Measurements from ENCODE around the gene ZNF496.
"Not testable (repeated sequence)": the region's sequence is repeated elsewhere in the genome, so short reads cannot be mapped to it uniquely, and the experiment has no call there.

The ZNF496 gene

DNA sequence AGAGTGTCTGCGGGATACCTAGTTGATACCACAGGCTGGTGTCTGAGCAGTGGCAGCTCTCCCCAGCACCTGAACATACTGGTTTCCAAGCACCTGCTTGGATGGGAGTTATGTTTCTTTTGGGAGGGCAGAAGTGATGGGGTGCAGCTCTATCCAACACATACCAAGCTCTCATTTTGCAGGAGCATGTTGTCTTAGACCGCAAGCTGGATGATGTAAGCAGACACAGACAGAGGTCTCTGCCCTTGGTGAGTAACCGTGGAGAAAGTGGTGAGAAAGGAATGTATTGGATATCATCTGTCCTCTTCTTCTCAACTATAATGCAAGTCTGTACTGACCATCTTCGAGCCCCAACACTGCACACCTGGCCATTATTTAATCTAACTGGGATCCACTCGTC, 37.4 kb downstream of the ZNF496 start:
- Histone ChIP-seq H3K27ac (ENCODE audit: insufficient read depth, low read depth, low read length, poor library complexity, severe bottlenecking) (no peak overlapping the region), H3K4me1 (ENCODE audit: control insufficient read depth, insufficient read depth, low read length) (peaks cover 27% of the 10 kb centered on the region), H3K4me3 (ENCODE audit: insufficient read depth, low read depth, low read length) (no peak overlapping the region), H3K9me3 (ENCODE audit: control insufficient read depth, low read length) (no peaks in the 10 kb centered on the region), H3K36me3 (ENCODE audit: control insufficient read depth, insufficient read depth, low read length) (no peaks in the 10 kb centered on the region), H3K27me3 (ENCODE audit: control insufficient read depth, insufficient read depth, low read length, poor library complexity, severe bottlenecking) (no peaks in the 10 kb centered on the region)
- 89 to 95% methylated on average over 5 of the region's 5 CpGs for WGBS, 2 experiments

DNA sequence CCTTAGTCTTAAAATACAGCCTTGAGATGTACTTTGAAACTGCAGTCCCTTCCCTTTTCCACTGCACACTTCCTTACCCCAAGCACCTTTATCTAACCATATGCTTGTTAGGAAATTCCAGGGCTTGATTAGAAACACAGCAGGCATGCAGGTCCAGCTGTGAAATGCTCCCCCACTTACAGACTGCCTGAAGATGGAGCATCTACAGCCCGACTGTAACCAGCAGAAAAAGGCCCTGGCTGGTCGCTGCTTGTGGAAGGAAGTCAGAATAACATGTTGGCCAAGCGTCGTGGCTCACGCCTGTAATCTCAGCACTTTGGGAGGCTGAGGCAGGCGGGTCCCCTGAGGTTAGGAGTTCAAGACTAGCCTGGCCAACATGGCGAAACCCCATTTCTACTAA, 38.6 kb downstream of the ZNF496 start:
- Histone ChIP-seq H3K27me3 (ENCODE audit: control insufficient read depth, insufficient read depth, low read length, poor library complexity, severe bottlenecking) (no peaks in the 10 kb centered on the region), H3K36me3 (ENCODE audit: control insufficient read depth, insufficient read depth, low read length) (no peaks in the 10 kb centered on the region), H3K27ac (ENCODE audit: insufficient read depth, low read depth, low read length, poor library complexity, severe bottlenecking) (no peak overlapping the region), H3K4me1 (ENCODE audit: control insufficient read depth, insufficient read depth, low read length) (peaks cover 22% of the 10 kb centered on the region), H3K4me3 (ENCODE audit: insufficient read depth, low read depth, low read length) (no peak overlapping the region), H3K9me3 (ENCODE audit: control insufficient read depth, low read length) (no peaks in the 10 kb centered on the region)
- WGBS, 2 experiments, result 68 to 71% methylated on average over 7 of the region's 7 CpGs

GRCh38 chr1:247291833-247292561, 39.7 kb downstream of the ZNF496 start:
- H3K27me3 ChIP-seq (ENCODE audit: control insufficient read depth, insufficient read depth, low read length, poor library complexity, severe bottlenecking), result no peaks in the 10 kb centered on the region
- no peaks in the 10 kb centered on the region for H3K9me3 ChIP-seq (ENCODE audit: control insufficient read depth, low read length)
- H3K27ac ChIP-seq (ENCODE audit: insufficient read depth, low read depth, low read length, poor library complexity, severe bottlenecking), result no peak overlapping the region
- no peaks in the 10 kb centered on the region for H3K36me3 ChIP-seq (ENCODE audit: control insufficient read depth, insufficient read depth, low read length)
- H3K4me1 ChIP-seq (ENCODE audit: control insufficient read depth, insufficient read depth, low read length), result peaks cover 22% of the 10 kb centered on the region
- no peak overlapping the region for H3K4me3 ChIP-seq (ENCODE audit: insufficient read depth, low read depth, low read length)
- 68 to 73% methylated on average over 17 of the region's 17 CpGs for WGBS, 2 experiments

GRCh38 chr1:247291161-247291560, 40.5 kb downstream of the ZNF496 start:
- H3K27ac ChIP-seq (ENCODE audit: insufficient read depth, low read depth, low read length, poor library complexity, severe bottlenecking), result no peak overlapping the region
- no peaks in the 10 kb centered on the region for H3K27me3 ChIP-seq (ENCODE audit: control insufficient read depth, insufficient read depth, low read length, poor library complexity, severe bottlenecking)
- WGBS, 2 experiments, result 88 to 91% methylated on average over 9 of the region's 9 CpGs
- no peaks in the 10 kb centered on the region for H3K9me3 ChIP-seq (ENCODE audit: control insufficient read depth, low read length)
- H3K4me1 ChIP-seq (ENCODE audit: control insufficient read depth, insufficient read depth, low read length), result peaks cover 22% of the 10 kb centered on the region
- H3K4me3 ChIP-seq (ENCODE audit: insufficient read depth, low read depth, low read length), result no peak overlapping the region
- H3K36me3 ChIP-seq (ENCODE audit: control insufficient read depth, insufficient read depth, low read length), result no peaks in the 10 kb centered on the region

DNA sequence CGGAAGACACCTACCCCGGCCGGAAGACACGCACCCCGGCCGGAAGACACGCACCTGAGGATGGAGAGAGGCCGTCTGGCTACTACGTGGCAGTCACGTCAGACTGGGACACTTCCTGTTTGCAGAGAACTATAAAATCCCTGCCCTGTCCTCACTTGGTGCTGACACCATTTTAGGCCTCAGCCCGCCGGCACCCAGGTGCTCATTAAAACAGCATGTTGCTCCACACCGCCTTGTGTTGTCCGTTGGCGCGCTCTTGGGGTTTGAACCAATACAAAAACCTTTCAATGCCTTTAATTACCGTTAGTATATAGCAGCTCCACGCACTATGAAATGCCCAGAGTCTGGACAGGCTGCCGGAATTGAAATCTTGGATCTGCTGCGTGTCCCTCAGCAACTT, 41.1 kb downstream of the ZNF496 start:
- Histone ChIP-seq H3K4me3 (ENCODE audit: insufficient read depth, low read depth, low read length) (no peak overlapping the region), H3K4me1 (ENCODE audit: control insufficient read depth, insufficient read depth, low read length) (peaks cover 20% of the 10 kb centered on the region), H3K36me3 (ENCODE audit: control insufficient read depth, insufficient read depth, low read length) (no peaks in the 10 kb centered on the region), H3K27ac (ENCODE audit: insufficient read depth, low read depth, low read length, poor library complexity, severe bottlenecking) (no peak overlapping the region), H3K9me3 (ENCODE audit: control insufficient read depth, low read length) (no peaks in the 10 kb centered on the region), H3K27me3 (ENCODE audit: control insufficient read depth, insufficient read depth, low read length, poor library complexity, severe bottlenecking) (no peaks in the 10 kb centered on the region)
- 93 to 94% methylated on average over 20 of the region's 20 CpGs for WGBS, 2 experiments

DNA sequence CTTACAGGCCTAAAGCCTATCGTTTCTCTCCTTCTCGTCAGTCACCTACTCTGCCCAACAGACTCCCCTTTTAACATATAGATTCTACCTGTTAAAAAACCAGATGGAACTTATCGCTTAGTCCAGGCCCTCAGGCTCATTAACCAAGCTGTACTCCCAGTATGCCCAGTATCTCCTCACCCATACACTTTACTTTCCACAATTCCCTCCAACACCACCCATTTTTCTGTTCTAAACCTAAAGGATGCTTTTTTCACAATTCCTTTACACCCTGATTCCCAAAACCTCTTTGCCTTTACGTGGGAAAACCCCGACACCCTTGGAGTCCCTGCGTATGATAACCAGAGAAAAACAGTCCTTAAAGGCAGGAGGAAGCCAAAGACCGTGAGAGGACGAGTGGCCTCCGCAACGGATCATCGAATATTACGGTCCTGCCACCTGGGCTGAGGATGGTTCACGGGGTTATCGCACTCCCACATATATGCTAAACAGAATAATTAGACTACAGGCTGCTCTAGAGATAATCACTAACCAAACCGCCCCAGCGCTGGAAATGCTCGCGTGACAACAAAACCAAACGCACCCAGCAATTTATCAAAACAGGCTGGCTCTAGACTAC, 42.3 kb downstream of the ZNF496 start:
- H3K27me3 ChIP-seq (ENCODE audit: control insufficient read depth, insufficient read depth, low read length, poor library complexity, severe bottlenecking); H3K4me3 ChIP-seq (ENCODE audit: insufficient read depth, low read depth, low read length); H3K9me3 ChIP-seq (ENCODE audit: control insufficient read depth, low read length); H3K36me3 ChIP-seq (ENCODE audit: control insufficient read depth, insufficient read depth, low read length); H3K27ac ChIP-seq (ENCODE audit: insufficient read depth, low read depth, low read length, poor library complexity, severe bottlenecking): not testable (repeated sequence)
- 93% methylated on average over 19 of the region's 19 CpGs for WGBS, 2 experiments
- peaks cover 11% of the 10 kb centered on the region for H3K4me1 ChIP-seq (ENCODE audit: control insufficient read depth, insufficient read depth, low read length)

- H3K27me3 ChIP-seq (ENCODE audit: control insufficient read depth, insufficient read depth, low read length, poor library complexity, severe bottlenecking), result no peaks in the 10 kb centered on the region
- 93 to 97% methylated on average over 6 of the region's 6 CpGs for WGBS, 2 experiments
- H3K27ac ChIP-seq (ENCODE audit: insufficient read depth, low read depth, low read length, poor library complexity, severe bottlenecking), result no peak overlapping the region
- H3K4me1 ChIP-seq (ENCODE audit: control insufficient read depth, insufficient read depth, low read length), result peaks cover 6% of the 10 kb centered on the region
- H3K9me3 ChIP-seq (ENCODE audit: control insufficient read depth, low read length), result no peaks in the 10 kb centered on the region
- H3K36me3 ChIP-seq (ENCODE audit: control insufficient read depth, insufficient read depth, low read length), result no peaks in the 10 kb centered on the region
- H3K4me3 ChIP-seq (ENCODE audit: insufficient read depth, low read depth, low read length), result no peak overlapping the region
Observed at GRCh38 chr1:247288341-247288740, 43.3 kb downstream of the ZNF496 start.

DNA sequence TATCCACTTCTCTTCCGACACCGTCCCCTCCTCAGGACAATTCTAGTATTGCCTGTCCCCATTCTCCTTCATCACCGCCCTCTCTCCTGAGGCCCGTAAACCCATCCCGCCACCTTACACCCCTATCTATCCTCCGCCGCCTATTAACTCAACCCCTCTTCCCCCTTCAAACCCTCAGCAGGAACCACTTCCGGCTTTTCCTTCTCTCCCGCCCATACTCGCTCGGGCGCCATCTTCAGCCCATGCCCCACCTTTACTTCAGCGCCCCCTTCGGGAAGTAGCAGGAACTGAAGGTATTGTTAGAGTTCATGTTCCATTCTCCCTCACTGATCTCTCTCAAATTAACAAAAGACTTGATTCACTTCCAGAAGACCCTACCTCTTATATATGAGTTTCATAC, 44.2 kb downstream of the ZNF496 start:
- Histone ChIP-seq H3K4me1 (ENCODE audit: control insufficient read depth, insufficient read depth, low read length) (peaks cover 5% of the 10 kb centered on the region), H3K36me3 (ENCODE audit: control insufficient read depth, insufficient read depth, low read length) (no peaks in the 10 kb centered on the region), H3K4me3 (ENCODE audit: insufficient read depth, low read depth, low read length) (no peak overlapping the region), H3K9me3 (ENCODE audit: control insufficient read depth, low read length) (no peaks in the 10 kb centered on the region), H3K27me3 (ENCODE audit: control insufficient read depth, insufficient read depth, low read length, poor library complexity, severe bottlenecking) (no peaks in the 10 kb centered on the region), H3K27ac (ENCODE audit: insufficient read depth, low read depth, low read length, poor library complexity, severe bottlenecking) (no peak overlapping the region)
- WGBS, 2 experiments, result 93 to 95% methylated on average over 14 of the region's 14 CpGs

- no peak overlapping the region for H3K27ac ChIP-seq (ENCODE audit: insufficient read depth, low read depth, low read length, poor library complexity, severe bottlenecking)
- no peaks in the 10 kb centered on the region for H3K36me3 ChIP-seq (ENCODE audit: control insufficient read depth, insufficient read depth, low read length)
- WGBS, 2 experiments, result 95% methylated on average over 23 of the region's 23 CpGs
- H3K4me3 ChIP-seq (ENCODE audit: insufficient read depth, low read depth, low read length), result no peak overlapping the region
- peaks cover under 1% of the 10 kb centered on the region for H3K4me1 ChIP-seq (ENCODE audit: control insufficient read depth, insufficient read depth, low read length)
- no peaks in the 10 kb centered on the region for H3K9me3 ChIP-seq (ENCODE audit: control insufficient read depth, low read length)
- no peaks in the 10 kb centered on the region for H3K27me3 ChIP-seq (ENCODE audit: control insufficient read depth, insufficient read depth, low read length, poor library complexity, severe bottlenecking)
Observed at GRCh38 chr1:247286134-247286670, 45.5 kb downstream of the ZNF496 start.

GRCh38 chr1:247281001-247281574, 50.6 kb downstream of the ZNF496 start:
- H3K36me3 ChIP-seq (ENCODE audit: control insufficient read depth, insufficient read depth, low read length), result no peaks in the 10 kb centered on the region
- no peak overlapping the region for H3K4me3 ChIP-seq (ENCODE audit: insufficient read depth, low read depth, low read length)
- no peak overlapping the region for H3K27ac ChIP-seq (ENCODE audit: insufficient read depth, low read depth, low read length, poor library complexity, severe bottlenecking)
- 81 to 83% methylated on average over 5 of the region's 5 CpGs for WGBS, 2 experiments
- peaks cover 4% of the 10 kb centered on the region for H3K4me1 ChIP-seq (ENCODE audit: control insufficient read depth, insufficient read depth, low read length)
- H3K9me3 ChIP-seq (ENCODE audit: control insufficient read depth, low read length), result no peaks in the 10 kb centered on the region
- no peaks in the 10 kb centered on the region for H3K27me3 ChIP-seq (ENCODE audit: control insufficient read depth, insufficient read depth, low read length, poor library complexity, severe bottlenecking)
